Activated B cell treated with CpG ODN at 0.5 μM for 24 hours (primary cell): ENCODE data around the gene ZFYVE9. TPM values are rescaled to one million over a fixed set of nuclear protein-coding genes. Genes with fewer than 3 reads are reported as not detected.

Source experiments
- ATAC-seq: fragments of 200-7000 bp; cut with Tn5 transposase; one replicate; pipeline ENCODE4 v1.10.0; 2021; ENCODE audit warnings: low read depth, mild to moderate bottlenecking, moderate library complexity
- CTCF ChIA-PET: fragments of 350-600 bp; sonication (Branson Sonifier 250); formaldehyde crosslinking; loops from one replicate; lab custom pipeline; 2021; ENCODE audit warnings: antibody characterized with exemption; lab: Charles Lee
- POLR2A ChIA-PET: fragments of 350-600 bp; sonication (Branson Sonifier 250); formaldehyde crosslinking; loops from one replicate; lab custom pipeline; 2021; ENCODE audit warnings: antibody characterized with exemption; lab: Charles Lee
- DNase-seq: peaks from one replicate; pipeline ENCODE4 v3.0.0; 2022
- H3K27ac Mint-ChIP-seq: one replicate; pipeline ENCODE4 v1.8.0; 2020; ENCODE audit warnings: mixed read lengths
- H3K27me3 Mint-ChIP-seq: one replicate; pipeline ENCODE4 v1.8.0; 2021; ENCODE audit warnings: mixed read lengths
- H3K36me3 Mint-ChIP-seq: one replicate; pipeline ENCODE4 v1.8.0; 2021; ENCODE audit warnings: low read depth, mixed read lengths
- H3K4me1 Mint-ChIP-seq: one replicate; pipeline ENCODE4 v1.8.0; 2021; ENCODE audit warnings: mixed read lengths
- H3K4me3 Mint-ChIP-seq: one replicate; pipeline ENCODE4 v1.8.0; 2020; ENCODE audit warnings: mild to moderate bottlenecking, mixed read lengths
- H3K9me3 Mint-ChIP-seq: one replicate; pipeline ENCODE4 v1.8.0; 2020; ENCODE audit warnings: mixed read lengths
- intact Hi-C: fragments of 100-400 bp; cut with micrococcal nuclease; formaldehyde crosslinking; loops from one replicate; pipeline ENCODE4 v1.15.1; 2024
- total RNA-seq: library from RNA; stranded (reverse); gene quantifications from 2 replicates; pipeline ENCODE4 v1.2.3, GENCODE V29; 2022
- TF ChIP-seq, protein P1 (sequence below): fragments of 200-600 bp; IDR thresholded peaks from one replicate; pipeline ENCODE4 v1.8.0; 2022; ENCODE audit warnings: antibody characterized with exemption, mild to moderate bottlenecking

Gene ZFYVE9
- total RNA-seq, 1 donor from 2014 or later = 3.2 TPM

DNA sequence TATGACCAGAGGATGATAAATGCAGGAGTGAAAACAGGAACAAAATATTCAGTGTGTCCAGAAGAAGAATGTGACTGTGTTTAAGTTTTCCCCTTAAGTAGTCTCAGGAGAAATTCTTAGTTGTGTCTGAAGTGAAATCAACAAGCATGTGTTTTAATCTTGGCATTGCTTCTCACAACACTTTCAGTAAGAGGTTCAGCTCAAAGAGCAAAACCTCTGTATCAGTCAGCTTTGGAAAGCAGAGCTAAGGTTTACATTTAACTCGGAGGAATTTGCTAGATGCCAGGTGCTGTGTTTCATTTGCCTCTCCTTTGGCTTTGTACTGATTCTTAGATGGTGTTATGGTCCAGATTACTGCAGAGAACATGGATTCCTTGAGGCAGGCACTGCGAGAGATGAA, 195.6 kb downstream of the ZFYVE9 start:
- no peak overlapping the region for H3K27ac Mint-ChIP-seq
- ATAC-seq (no peak), DNase-seq (no peak)
- no peak overlapping the region for H3K4me3 Mint-ChIP-seq
- no peaks in the 10 kb centered on the region for H3K4me1 Mint-ChIP-seq
- H3K36me3 Mint-ChIP-seq = no peaks in the 10 kb centered on the region
- H3K27me3 Mint-ChIP-seq = peaks cover 2% of the 10 kb centered on the region
- ChIA-PET CTCF (no interaction called here), POLR2A (no interaction called here)
- no peaks in the 10 kb centered on the region for H3K9me3 Mint-ChIP-seq
- intact Hi-C loops = no loop called here
- TF ChIP-seq, protein P1, sequence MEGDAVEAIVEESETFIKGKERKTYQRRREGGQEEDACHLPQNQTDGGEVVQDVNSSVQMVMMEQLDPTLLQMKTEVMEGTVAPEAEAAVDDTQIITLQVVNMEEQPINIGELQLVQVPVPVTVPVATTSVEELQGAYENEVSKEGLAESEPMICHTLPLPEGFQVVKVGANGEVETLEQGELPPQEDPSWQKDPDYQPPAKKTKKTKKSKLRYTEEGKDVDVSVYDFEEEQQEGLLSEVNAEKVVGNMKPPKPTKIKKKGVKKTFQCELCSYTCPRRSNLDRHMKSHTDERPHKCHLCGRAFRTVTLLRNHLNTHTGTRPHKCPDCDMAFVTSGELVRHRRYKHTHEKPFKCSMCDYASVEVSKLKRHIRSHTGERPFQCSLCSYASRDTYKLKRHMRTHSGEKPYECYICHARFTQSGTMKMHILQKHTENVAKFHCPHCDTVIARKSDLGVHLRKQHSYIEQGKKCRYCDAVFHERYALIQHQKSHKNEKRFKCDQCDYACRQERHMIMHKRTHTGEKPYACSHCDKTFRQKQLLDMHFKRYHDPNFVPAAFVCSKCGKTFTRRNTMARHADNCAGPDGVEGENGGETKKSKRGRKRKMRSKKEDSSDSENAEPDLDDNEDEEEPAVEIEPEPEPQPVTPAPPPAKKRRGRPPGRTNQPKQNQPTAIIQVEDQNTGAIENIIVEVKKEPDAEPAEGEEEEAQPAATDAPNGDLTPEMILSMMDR = no peak

DNA sequence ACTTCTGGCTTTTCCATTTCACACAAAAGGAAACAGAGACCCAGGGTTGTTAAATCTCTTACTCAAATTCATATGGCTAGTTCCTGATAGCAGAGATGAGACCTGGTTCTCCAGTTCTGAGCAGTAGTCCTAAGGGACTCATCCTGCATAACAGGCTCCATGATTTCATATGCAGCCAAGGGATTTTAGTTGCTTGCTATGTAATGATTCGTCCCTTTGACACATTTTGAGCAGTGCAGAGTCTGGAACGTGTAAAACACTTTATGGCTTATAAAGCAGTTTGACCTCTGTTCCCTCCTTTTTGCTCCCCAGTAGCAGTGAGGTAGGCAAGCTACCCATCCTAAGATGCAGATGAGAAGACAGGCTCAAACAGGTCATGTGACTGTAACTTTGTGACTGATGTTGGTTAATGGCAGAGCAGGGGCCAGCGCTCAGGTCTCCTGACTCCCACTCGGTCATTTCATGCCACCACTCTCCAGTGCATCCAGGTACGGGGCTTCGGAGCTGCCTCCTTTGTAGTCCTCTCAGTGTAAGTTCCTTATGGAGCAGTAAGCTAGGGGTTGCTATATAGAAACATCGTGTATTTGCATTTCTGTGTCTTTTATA, 199.9 kb downstream of the ZFYVE9 start:
- no peak for ATAC-seq
- CTCF ChIA-PET = no interaction called here

DNA sequence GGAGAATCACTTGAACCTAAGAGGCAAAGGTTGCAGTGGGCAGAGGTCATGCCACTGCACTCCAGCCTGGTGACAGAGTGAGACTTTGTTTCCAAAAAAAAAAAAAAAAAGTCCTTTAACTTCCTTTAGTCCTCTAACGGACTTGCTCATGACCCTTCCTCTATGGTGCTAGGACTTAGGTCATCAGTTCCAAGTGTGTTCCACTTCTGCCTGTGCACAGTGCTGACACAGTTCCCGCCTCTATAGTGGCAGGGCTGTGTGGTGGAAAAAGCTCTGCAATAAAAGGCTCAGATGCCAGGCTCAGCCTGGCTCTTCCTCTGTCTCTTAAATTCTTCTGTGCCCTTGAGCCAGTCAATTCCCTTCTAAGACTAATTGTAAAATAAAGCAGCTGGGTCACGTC, 202.1 kb downstream of the ZFYVE9 start:
- Mint-ChIP-seq H3K4me1 (no peaks in the 10 kb centered on the region), H3K36me3 (no peaks in the 10 kb centered on the region), H3K9me3 (no peaks in the 10 kb centered on the region), H3K27ac (no peak overlapping the region), H3K27me3 (peaks cover under 1% of the 10 kb centered on the region), H3K4me3 (no peak overlapping the region)
- intact Hi-C loops = no loop called here
- no peak for DNase-seq
- TF ChIP-seq, protein P1 = no peak
- CTCF ChIA-PET = no interaction called here
- no peak for ATAC-seq
- POLR2A ChIA-PET = no interaction called here

More for the DNA sequence above, 199.9 kb downstream of the ZFYVE9 start:
- Mint-ChIP-seq H3K36me3 (no peaks in the 10 kb centered on the region), H3K27ac (no peak overlapping the region), H3K9me3 (no peaks in the 10 kb centered on the region), H3K27me3 (peaks cover 2% of the 10 kb centered on the region), H3K4me3 (no peak overlapping the region), H3K4me1 (no peaks in the 10 kb centered on the region)
- intact Hi-C loops = no loop called here
- DNase-seq = no peak
- POLR2A ChIA-PET = interaction anchor here (0.7 kb wide), 1 partner anchor 15 kb away, joined by 5 read pairs; no protein-coding TSS in a partner anchor
- TF ChIP-seq, protein P1 = no peak

DNA sequence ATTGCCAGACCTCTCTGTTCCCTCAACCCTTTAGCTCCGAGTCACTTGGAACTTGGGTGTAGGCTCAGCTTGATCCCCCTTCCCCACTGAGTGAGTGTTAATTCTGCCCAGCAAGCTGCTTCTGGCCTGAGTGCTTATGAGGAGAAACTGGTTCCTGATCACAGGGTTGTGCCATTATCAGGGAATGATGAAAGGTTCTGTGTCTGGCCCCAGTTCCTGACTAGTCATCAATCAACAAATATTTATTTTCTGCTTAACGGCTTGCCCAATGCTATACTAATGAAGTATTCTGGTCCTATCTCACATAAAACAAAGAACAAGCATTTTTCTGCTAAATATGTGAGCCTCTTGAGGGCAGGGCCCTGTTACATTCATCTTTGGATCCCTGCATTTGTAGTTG, 203.4 kb downstream of the ZFYVE9 start:
- intact Hi-C loops = no loop called here
- POLR2A ChIA-PET = no interaction called here
- ATAC-seq = no peak
- Mint-ChIP-seq H3K4me3 (no peak overlapping the region), H3K4me1 (no peaks in the 10 kb centered on the region), H3K27me3 (no peaks in the 10 kb centered on the region), H3K36me3 (peaks cover under 1% of the 10 kb centered on the region), H3K27ac (no peak overlapping the region), H3K9me3 (no peaks in the 10 kb centered on the region)
- no peak for DNase-seq
- TF ChIP-seq, protein P1 = no peak
- CTCF ChIA-PET = no interaction called here

DNA sequence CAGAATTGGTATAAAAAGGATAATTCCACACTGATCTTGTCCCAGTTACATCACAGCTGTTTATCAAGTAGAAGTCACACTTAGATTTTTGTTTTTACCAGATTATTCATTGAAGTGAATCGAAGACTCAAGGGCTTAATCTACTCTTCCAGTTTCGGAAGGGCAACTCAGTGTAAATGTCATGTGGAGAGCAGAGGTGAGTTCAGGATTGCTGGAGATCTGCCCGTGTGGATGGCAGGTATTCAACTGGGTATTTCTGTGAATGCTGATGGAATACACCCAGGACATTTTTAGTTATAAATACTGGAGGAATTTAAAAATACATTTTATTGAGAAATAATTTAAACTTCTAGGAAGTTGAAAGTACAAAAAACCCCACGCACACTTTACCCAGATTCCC, 204.8 kb downstream of the ZFYVE9 start:
- Mint-ChIP-seq H3K36me3 (peaks cover 11% of the 10 kb centered on the region), H3K4me1 (no peaks in the 10 kb centered on the region), H3K9me3 (no peaks in the 10 kb centered on the region), H3K27me3 (no peaks in the 10 kb centered on the region), H3K27ac (no peak overlapping the region), H3K4me3 (no peak overlapping the region)
- CTCF ChIA-PET = no interaction called here
- POLR2A ChIA-PET = interaction anchor here (0.7 kb wide), 2 partner anchors 556 to 1609 kb away, joined by 4 to 5 read pairs; no protein-coding TSS in a partner anchor
- ATAC-seq (no peak), DNase-seq (no peak)
- TF ChIP-seq, protein P1 = no peak
- intact Hi-C loops = no loop called here
